HG03175 (cell line): ENCODE data around the gene CLCF1.
A peak's percentile ranks its signal among the peaks of the same experiment; 100 is the strongest.

Experiments used
- ATAC-seq: cut with Tn5 transposase; IDR thresholded peaks from one replicate; pipeline ENCODE4 v1.9.1; 2021; ENCODE audit warnings: mild to moderate bottlenecking, moderate library complexity; ENCODE audit not compliant: unreplicated experiment

Gene CLCF1

DNA sequence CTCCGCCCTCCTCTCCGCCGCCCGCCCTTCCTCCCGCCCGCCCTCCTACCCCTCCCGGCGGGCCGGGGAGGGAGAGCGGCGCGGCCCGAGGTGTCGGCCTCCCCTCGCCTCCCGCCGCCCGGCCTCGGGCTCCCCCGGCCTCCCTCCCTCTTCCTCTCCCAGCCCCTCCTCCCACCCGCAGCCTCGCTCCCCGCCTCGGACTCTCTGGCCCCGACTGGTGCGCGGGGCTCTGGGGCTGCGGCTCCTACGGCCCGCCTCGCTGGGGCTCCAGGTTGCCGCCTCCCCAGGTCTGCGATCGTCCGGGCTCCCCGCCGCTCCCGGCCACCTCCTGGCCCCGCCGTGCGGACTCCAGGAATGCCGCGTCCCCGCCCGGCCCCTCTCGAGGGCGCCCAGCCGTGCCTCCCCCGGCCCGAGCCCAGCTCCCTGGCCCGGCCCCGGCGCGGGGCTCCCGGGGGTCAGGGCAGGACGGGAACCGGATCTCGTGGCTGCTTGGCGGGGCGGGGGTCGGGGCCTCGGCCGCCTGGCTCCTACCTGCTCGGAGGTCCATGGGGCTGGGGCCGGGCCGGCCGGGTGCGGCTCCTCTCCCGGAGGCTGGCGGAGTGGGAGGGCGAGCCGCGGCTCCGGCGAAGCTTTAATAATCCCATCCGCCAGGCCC, at the start of gene CLCF1:
Gene CLCF1, minus strand, starts transcription at position 606 of the 655 bp plus-strand sequence. Its CDS starts 59 bp downstream, at position 547.
- no peak for ATAC-seq

DNA sequence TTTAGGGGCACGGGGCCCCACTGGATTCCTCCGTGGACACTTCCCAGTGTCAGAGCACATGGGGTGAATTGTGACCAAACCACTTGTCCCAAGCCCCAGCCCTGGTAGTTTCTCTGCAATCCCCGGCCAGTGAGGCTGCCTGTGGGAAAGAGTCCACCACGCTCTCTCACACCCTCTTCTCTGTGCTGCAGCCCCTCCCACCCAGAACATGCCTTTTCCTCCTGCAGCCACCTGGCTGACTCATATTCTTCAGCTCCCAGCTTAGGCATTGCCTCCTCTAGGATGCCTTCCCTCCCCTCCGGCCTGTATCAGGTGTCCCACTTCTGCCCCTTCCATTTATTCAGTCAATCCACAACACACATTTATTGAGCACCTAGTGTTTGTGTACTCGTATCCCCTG, 49.5 kb upstream of the CLCF1 start:
- no peak for ATAC-seq

- ATAC-seq, result no peak
These were observed 48.1 kb upstream of the CLCF1 start for GRCh38 chr11:67421430-67422031.

DNA sequence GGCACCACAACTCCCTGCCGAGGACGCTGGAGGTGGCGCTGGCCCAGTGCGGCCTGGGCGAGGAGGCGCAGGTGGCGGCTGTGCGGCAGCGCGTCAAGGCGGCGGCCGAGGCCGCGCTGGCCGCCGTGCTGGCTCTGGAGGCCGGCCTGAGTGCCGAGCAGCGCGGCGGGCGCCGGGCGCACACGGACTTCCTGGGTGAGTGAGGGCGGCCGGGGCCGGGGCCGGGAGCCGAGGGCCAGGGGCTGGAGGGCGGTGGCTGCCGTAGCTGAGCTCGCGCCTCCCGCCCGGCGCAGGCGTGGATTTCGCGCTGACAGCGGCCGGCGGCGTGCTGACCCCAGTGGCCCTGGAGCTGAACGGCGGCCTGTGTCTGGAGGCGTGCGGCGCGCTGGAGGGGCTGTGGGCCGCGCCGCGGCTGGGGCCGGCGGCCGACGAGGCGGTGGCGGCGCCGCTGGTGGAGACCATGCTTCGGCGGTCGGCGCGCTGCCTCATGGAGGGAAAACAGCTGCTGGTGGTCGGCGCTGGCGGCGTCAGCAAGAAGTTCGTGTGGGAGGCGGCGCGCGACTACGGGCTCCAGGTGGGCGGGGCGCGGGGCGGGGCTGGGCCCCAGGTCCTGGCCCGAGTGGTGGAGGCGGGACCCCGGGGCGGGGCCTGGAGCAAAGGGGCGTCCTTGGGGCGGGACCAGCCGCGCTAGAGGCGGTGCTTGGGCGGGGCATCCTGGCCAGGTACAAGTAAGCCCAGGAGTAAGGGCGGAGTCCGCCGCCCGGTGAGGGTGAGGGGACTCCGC, 47.4 kb upstream of the CLCF1 start:
- ATAC-seq, result peak; percentile 86

DNA sequence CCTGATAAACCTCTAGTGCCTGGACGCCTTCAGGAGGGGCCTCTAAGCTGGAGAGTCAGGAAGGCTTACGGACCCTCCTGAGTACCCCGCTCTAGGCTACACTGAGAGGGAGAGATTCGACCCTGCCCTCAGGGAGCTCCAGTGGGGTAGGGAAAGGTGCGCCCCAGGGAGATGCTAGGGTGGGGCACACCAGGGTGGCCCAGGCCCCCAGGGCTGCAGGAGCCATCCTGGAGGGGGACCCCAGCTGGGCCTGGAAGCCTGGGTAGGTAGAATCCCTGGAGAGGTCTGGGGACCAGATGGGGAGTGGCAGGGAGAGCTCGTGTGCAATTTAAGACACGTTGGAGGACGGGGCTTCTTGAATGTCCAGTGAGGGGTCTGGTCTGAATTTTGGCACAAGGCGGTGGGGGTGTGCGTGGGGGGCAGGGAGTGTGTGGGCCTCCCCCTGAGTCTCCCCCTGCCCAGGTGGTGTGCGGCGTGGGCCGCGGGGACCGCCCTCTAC, 46.8 kb upstream of the CLCF1 start:
- ATAC-seq, result no peak

- ATAC-seq, result no peak
These were observed 46.1 kb upstream of the CLCF1 start for GRCh38 chr11:67419325-67420049.

- no peak for ATAC-seq
These were observed 45.3 kb upstream of the CLCF1 start for GRCh38 chr11:67418476-67419281.

DNA sequence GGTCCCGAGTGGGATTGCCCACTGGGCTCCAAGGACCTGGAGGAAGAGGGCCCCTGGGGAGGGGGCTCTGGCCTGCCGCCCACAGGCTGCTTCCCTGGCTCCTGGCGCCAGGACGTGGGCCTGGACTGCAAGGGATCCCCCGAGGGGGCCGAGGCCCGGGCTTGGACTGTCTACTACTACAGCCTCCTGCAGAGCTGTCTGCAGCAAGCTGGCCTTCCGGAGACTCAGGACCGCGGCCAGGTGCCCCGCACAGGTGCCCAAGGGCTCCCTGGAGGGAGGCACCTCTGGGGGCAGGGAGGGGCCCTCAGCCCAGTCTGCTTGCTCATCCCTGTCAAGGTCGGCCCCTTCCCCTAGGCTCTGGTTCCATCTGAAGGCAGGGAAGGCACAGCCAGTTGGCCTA, 44.0 kb upstream of the CLCF1 start:
- ATAC-seq, result no peak

- no peak for ATAC-seq
These were observed 43.3 kb upstream of the CLCF1 start for GRCh38 chr11:67416416-67417335.

DNA sequence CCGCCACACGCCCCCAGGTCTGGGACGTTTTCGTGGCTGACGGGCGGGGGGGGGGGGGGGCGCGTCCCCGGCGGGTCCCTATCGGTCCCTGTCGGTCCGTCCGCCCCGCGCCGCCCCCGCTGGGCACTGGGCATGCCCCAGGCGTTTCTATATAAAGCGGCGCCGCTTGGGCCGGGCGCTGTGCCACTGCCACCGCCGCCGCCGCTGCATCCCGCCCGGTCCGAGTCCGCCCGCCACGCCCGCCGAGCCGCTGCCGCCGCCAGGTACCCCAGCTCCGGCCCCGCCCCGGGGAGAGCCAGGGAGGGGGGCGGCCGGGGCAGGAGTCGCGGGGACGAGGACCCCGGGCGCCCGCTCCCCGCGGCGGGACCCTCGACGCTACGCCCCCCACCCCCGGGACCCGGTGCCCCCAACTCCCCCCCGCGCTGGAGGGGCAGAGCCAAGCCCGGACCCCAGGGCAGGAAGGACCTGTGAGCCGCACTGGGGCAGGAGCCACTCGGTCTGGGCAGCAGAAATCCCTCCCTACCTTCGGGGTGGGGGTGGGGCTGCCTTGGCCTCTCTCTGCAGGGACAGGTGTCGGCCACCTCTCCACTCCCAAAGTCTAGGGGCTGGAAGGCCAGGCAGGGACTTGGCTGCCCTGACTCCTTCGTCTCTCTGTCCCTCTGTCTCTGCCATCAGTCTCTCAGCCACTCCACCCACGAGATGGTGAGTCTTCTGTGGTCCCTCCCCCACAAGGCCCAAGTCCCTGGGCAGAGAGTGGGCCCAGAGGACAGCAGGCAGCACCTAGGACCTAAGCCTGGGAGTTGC, 42.3 kb upstream of the CLCF1 start, which contains the start of gene CARNS1:
Gene CARNS1, plus strand, starts transcription at position 178 of the 804 bp plus-strand sequence. Its CDS starts 522 bp downstream, at position 700.
- ATAC-seq, result no peak

- ATAC-seq, result no peak
These were observed 40.0 kb upstream of the CLCF1 start for GRCh38 chr11:67413266-67413849.

- no peak for ATAC-seq
These were observed 39.2 kb upstream of the CLCF1 start for GRCh38 chr11:67412495-67413179.

DNA sequence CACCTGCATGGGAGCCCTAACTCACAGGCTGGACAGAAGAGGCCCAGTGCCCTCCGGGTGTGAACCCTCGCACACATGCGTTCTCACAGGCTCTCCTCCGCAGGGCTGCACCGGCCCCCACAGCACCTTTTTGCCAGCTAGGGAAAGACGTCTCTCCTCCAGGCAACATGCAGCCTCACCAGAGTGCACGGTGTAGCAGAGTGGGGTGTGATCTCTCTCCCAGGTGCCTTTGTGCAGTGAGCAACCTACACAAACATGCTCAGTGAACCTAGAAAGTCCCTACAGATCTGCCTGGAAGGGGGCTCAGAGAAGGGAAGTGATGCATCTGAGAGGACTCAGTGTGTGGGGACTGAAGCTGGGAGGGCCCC, 38.4 kb upstream of the CLCF1 start:
- ATAC-seq, result no peak

DNA sequence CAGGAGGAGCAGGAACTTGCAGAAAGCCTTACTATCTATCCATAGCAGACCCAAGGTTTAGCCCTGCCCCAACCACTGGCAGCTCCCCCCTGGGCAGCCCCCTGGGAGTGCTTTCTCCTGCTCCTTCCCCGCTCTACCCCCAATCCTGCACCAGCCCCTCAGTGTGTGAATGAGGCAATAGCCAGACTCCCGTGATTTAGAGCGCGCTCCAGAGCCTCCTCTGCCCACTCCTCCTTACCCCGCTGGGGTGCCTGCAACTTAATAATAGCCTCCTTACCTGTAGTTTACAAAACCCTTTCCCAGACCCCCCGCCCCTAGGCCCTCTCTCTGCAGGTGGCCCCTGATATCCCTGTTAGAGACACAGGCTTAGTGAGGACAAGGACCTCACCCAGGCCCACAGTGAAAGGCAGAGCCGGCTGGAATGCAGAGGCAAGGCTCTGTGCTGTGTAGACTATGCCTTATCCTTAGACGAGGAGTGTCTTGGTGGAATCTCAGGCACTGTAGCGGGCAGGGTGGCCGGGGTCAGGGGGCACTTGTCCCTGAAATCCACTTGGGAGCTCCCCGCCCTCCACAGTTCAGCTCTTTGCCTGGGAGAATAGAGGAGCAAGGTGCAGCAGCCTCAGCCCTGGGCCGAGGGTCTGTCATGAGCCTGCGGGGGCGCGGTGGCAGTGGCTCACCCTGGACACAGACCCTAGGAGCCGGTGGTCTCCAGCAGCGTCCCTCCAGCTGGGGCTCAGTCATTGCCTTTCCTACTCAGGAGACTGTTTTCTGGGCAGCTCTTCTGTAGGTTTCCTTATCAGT, 37.8 kb upstream of the CLCF1 start:
- ATAC-seq, result no peak

DNA sequence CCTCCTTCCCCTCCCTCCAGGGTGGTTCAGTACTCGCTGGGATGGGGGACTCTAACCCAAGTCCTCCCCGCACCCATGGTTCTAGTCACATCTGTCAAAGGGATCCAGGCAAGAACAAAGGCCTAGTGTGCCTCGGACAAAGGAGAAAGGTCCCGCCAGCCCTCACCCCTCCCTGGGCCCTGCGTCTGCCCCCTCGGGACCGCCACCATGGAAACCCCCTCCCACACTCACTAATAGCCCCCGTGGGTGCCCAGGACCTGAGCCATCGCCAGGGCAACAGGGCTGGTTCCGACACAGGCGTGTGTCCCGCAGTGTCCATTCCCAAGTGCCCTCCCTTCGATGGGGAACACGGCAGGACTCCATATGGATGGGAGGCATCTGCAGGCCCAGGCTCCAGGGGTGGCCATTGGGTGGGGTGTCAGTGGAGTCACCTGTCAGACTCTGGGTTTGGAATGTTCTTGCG, 37.0 kb upstream of the CLCF1 start:
- ATAC-seq, result no peak

DNA sequence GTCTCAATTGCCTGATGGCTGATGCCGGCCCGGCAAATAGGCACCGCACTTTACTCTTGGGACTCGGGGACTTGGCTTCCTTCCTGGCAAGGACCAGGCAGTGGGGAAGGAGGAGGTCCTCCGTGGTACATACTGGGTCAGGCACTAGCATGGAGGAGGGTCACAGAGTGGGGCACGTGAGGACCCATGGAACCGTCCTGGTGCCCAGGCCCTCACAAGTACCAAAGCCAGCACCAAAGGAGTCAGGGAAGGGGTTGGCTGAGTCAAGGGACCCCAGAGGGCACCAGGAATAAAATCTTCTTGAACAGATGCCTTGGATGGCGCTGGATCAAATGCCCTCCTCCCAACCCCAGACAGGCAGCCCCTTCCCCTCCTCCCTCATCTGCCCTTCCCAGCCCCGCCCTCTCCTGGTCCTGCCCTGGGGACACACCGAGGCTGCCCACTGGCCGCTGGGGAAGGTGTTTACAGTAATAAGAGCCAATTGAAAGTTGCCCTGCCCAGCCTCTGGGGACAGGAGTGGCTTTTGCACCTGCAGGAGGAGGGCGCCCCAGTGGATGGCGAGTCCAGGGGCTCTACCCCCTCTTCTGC, 36.5 kb upstream of the CLCF1 start:
- no peak for ATAC-seq
